Dermis microvascular lymphatic vessel endothelial cell (primary cell): Measurements from ENCODE around the gene TACR2. TPM values are rescaled to one million over a fixed set of nuclear protein-coding genes. Genes with fewer than 3 reads are reported as not detected.

Source experiments
- DNase-seq, 2 donors: peaks; one replicate each; pipeline versions ENCODE4 v3.0.0 to v3.0.0-alpha.2; 2010; ENCODE audit warnings: low read depth in 2 of 2
- total RNA-seq: library from RNA; depleted of rRNA; stranded (reverse); fragments of >200 nt; gene quantifications from 2 replicates; pipeline ENCODE4 v1.2.1, GENCODE V29; 2014

Gene TACR2
- total RNA-seq, 1 donor from 2014 or later = under 0.01 TPM

GRCh38 chr10:69375307-69376151 lies 41.2 kb downstream of the TACR2 start:
- no peak for DNase-seq

GRCh38 chr10:69374931-69375306 lies 41.8 kb downstream of the TACR2 start:
- no peak for DNase-seq

GRCh38 chr10:69374242-69374641 lies 42.5 kb downstream of the TACR2 start:
- no peak for DNase-seq

GRCh38 chr10:69372126-69372980 lies 44.4 kb downstream of the TACR2 start:
- no peak for DNase-seq

- no peak for DNase-seq
Measured at GRCh38 chr10:69367469-69367868, 49.2 kb downstream of the TACR2 start.

GRCh38 chr10:69366738-69367137 lies 50.0 kb downstream of the TACR2 start:
- no peak for DNase-seq

- DNase-seq = no peak
Measured at GRCh38 chr10:69364232-69364940, 52.3 kb downstream of the TACR2 start.

- DNase-seq = no peak
Measured at GRCh38 chr10:69363666-69364065, 53.1 kb downstream of the TACR2 start.

- DNase-seq = peak in 1 of 2 donors; percentile 61
Measured at GRCh38 chr10:69362471-69362954, 54.2 kb downstream of the TACR2 start.

GRCh38 chr10:69361303-69361614 lies 55.5 kb downstream of the TACR2 start:
- DNase-seq = no peak

GRCh38 chr10:69360485-69361302 lies 56.0 kb downstream of the TACR2 start:
- DNase-seq = peak in 1 of 2 donors; percentile 40

- DNase-seq = no peak
Measured at GRCh38 chr10:69359594-69359993, 57.1 kb downstream of the TACR2 start.

GRCh38 chr10:69359148-69359547 lies 57.6 kb downstream of the TACR2 start:
- no peak for DNase-seq

- DNase-seq = no peak
Measured at GRCh38 chr10:69358148-69358795, 58.4 kb downstream of the TACR2 start.

- DNase-seq = no peak
Measured at GRCh38 chr10:69356187-69356586, 60.5 kb downstream of the TACR2 start.

GRCh38 chr10:69353977-69354635 lies 62.6 kb downstream of the TACR2 start:
- no peak for DNase-seq
